Thyroid gland (tissue), 4 donors: ENCODE measurements around the gene CREG2.

ENCODE experiments used
- CTCF ChIP-seq, 6 experiments: fragments of 200-600 bp in 3 of 6; fragments of 450-650 bp in 3 of 6; sonication (generic) in 3 of 6; IDR thresholded peaks; one replicate each; pipeline ENCODE4 v1.5.1; 2016 to 2019; ENCODE audit warnings: antibody characterized with exemption in 6 of 6, mild to moderate bottlenecking in 2 of 6, inconsistent platforms in 1 of 6, moderate library complexity in 1 of 6
- POLR2A ChIP-seq, 2 donors: fragments of 450-650 bp; IDR thresholded peaks; one replicate each; pipeline ENCODE4 v1.6.1; 2017; ENCODE audit warnings: antibody characterized with exemption in 2 of 2, mild to moderate bottlenecking in 2 of 2, moderate library complexity in 1 of 2

- TF ChIP-seq CTCF (IDR thresholded peaks at IDR 0.05) (no peak), POLR2A (IDR thresholded peaks at IDR 0.05) (no peak)
These were observed 40.4 kb downstream of the CREG2 start for GRCh38 chr2:101346909-101347308.
